ENCODE data around the gene SWT1. TPM values are rescaled to one million over a fixed set of nuclear protein-coding genes. Genes with fewer than 3 reads are reported as not detected.

Gene SWT1
- total and polyA plus RNA-seq, 2 of the 4 experiments (the other 2 are of a cell fraction) = 0.82 to 2.7 TPM

DNA sequence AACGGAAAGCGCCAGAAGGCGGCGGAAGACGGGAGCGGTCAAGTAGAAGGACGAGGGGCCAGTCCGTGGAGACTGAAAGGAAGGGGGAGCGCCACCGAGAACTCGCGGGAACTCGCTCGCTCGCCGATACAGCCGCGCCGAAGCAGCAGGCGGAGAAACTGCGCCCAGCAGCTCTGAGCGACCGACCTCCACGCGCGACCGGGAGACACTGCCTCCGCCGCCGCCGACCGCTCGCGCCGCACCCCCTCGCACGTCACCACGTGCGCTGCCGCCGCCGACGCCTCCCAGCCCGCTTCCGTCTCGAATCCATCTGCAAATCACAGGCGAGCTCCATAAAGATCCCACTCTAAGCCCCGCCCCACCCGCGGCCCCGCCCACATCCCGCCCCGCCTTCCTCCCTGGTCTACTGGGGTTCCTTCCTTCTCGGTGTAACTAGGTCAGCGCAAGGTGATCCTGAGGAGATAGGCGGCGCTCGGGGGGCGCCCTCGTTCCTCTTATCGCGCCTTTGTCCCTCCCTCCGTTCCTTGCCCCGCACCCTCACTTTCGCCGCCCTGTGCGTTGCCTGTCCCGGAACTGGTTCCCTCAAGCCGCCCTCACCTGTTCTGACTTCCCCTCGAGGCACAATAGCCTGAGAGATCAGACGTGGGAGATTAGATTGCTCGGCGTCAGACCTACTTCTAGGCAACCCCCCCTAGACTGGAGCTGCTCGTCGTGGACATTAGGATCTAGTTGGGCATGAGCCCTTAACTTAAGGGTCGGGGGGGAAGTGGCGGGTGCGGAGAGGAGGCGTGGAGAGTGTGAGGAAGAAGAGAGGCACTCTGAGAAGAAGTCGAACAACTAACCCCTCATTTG is 160.3 kb downstream of the SWT1 start, which contains the start of gene IVNS1ABP:
Gene IVNS1ABP, minus strand, starts transcription at position 210 of the 852 bp plus-strand sequence. CDS start 7,750 bp downstream, outside the sequence.
- in situ Hi-C loops (cut with MboI; ENCODE audit: low sequenced_read_pairs) (no loop called here), intact Hi-C loops (cut with micrococcal nuclease) (loop anchor here (5.0 kb wide), 4 partner anchors 85 to 240 kb away; partner anchors contain the start of genes SWT1 and TRMT1L), dilution Hi-C loops (cut with HindIII; ENCODE audit: low sequenced_read_pairs, unreplicated experiment) (no loop called here)
- DNase-seq (peak; percentile 87), ATAC-seq (ENCODE audit: low read depth) (peak; percentile 84)
- H4K5ac ChIP-seq (ENCODE audit: low read depth, low read length) = peak within 1 kb of the TSS; percentile 88
- 0 out of 2 replicates have a peak within 1 kb of the TSS, but pooled peaks have one; percentile 0 for H2BK20ac ChIP-seq (ENCODE audit: low read depth, low read length)
- H3K9me1 ChIP-seq (ENCODE audit: insufficient read depth, low read length) = no peaks in the 10 kb centered on the region
- H3K9me3 ChIP-seq (ENCODE audit: control insufficient read depth, insufficient read depth, low read length) = no peaks in the 10 kb centered on the region
- peak within 1 kb of the TSS; percentile 38 for H2AK5ac ChIP-seq (ENCODE audit: low read depth, low read length)
- WGBS, 2 experiments (ENCODE audit: extremely low coverage in 2 of 2, insufficient read length in 1 of 2) = 1% methylated on average over 31 of the region's 80 CpGs; no CpG with 5 or more reads in 1 of the 2 experiments
- H2BK5ac ChIP-seq (ENCODE audit: low read depth, low read length, poor library complexity, severe bottlenecking) = peak within 1 kb of the TSS; percentile 71
- peak within 1 kb of the TSS; percentile 88 for H3K14ac ChIP-seq (replicated peaks; ENCODE audit: low read depth, low read length)
- H2AFZ ChIP-seq (replicated peaks; ENCODE audit: low read length, poor library complexity) = peak within 1 kb of the TSS; percentile 98
- H4K20me1 ChIP-seq (ENCODE audit: insufficient read depth, low read length) = peaks cover 23% of the 10 kb centered on the region; the same call in 1 of the 2 replicates
- peak within 1 kb of the TSS; percentile 75 for H3K56ac ChIP-seq (ENCODE audit: extremely low read depth, insufficient read depth, low read length)
- no peaks in the 10 kb centered on the region for H3K27me3 ChIP-seq (ENCODE audit: control insufficient read depth, insufficient read depth, low read length)
- H2BK120ac ChIP-seq (ENCODE audit: low read depth, low read length) = peak within 1 kb of the TSS; percentile 80
- H3K27ac ChIP-seq (ENCODE audit: insufficient read depth, low read length) = peak within 1 kb of the TSS; percentile 94
- H3K9ac ChIP-seq (ENCODE audit: low read depth, low read length) = peak within 1 kb of the TSS; percentile 97
- peaks cover 5 to 25% of the 10 kb centered on the region in 2 experiments for H3K79me1 ChIP-seq (ENCODE audit: low read depth in 1 of 2, low read length in 2 of 2)
- BruUV-seq (replicated peaks) = no TSS peak
- H3K18ac ChIP-seq (ENCODE audit: low read depth, low read length) = peak within 1 kb of the TSS; percentile 74
- peak within 1 kb of the TSS; percentile 75 for H4K91ac ChIP-seq (ENCODE audit: insufficient read depth, low read depth, low read length)
- CTCF ChIA-PET = interaction anchor here (0.7 to 1.3 kb wide), 3 partner anchors 325 to 353 kb away, joined by 3 to 6 read pairs (median 3); no protein-coding TSS in a partner anchor
- H4K8ac ChIP-seq (ENCODE audit: low read depth in 2 of 2, low read length in 2 of 2) = peak within 1 kb of the TSS; percentile 84 to 90
- peak within 1 kb of the TSS; percentile 96 for H3K4ac ChIP-seq (ENCODE audit: low read depth, low read length)
- H3K4me3 ChIP-seq (ENCODE audit: insufficient read depth, low read depth, low read length) = peak within 1 kb of the TSS; percentile 89
- H3K23ac ChIP-seq (ENCODE audit: low read depth, low read length) = peak within 1 kb of the TSS; percentile 79
- peak within 1 kb of the TSS; percentile 75; the same call in 2 of the 3 replicates for H2BK15ac ChIP-seq (ENCODE audit: low read depth, low read length)
- H3K4me2 ChIP-seq (ENCODE audit: low read depth, low read length) = peak within 1 kb of the TSS; percentile 99
- POLR2A ChIA-PET (ENCODE audit: unreplicated experiment) = interaction anchor here (0.7 to 1.0 kb wide), 6 partner anchors 122 to 626 kb away, joined by 3 to 4 read pairs (median 3); partner anchors contain the start of gene SWT1
- peaks cover 5% of the 10 kb centered on the region for H3K4me1 ChIP-seq (ENCODE audit: control insufficient read depth, insufficient read depth, low read length)
- H3K36me3 ChIP-seq (ENCODE audit: control insufficient read depth, insufficient read depth, low read length) = no peaks in the 10 kb centered on the region
- H2AK9ac ChIP-seq (replicated peaks; ENCODE audit: low read depth, low read length, poor library complexity) = peak within 1 kb of the TSS; percentile 65
- peak; percentile 64; the same call in 1 of the 2 replicates for TF ChIP-seq BHLHE40 (IDR thresholded peaks at IDR 0.05; ENCODE audit: low read depth, low read length)
- TF ChIP-seq MAZ (IDR thresholded peaks at IDR 0.05; ENCODE audit: borderline replicate concordance, low read depth, low read length) = peak; percentile 62; the same call in 1 of the 2 replicates
- peak; percentile 95 for TF ChIP-seq POLR2A (IDR thresholded peaks at IDR 0.05; ENCODE audit: low read depth, low read length)
- no peak for TF ChIP-seq RCOR1 (IDR thresholded peaks at IDR 0.05; ENCODE audit: insufficient replicate concordance, low read length)
- TF ChIP-seq FOS (IDR thresholded peaks at IDR 0.05; ENCODE audit: low read depth, low read length) = no peak
- TF ChIP-seq SMC3 (IDR thresholded peaks at IDR 0.05; ENCODE audit: low read depth, low read length) = no peak
- no peak for TF ChIP-seq NFE2L2 (IDR thresholded peaks at IDR 0.05; ENCODE audit: low read depth, low read length)
- TF ChIP-seq, protein P1, sequence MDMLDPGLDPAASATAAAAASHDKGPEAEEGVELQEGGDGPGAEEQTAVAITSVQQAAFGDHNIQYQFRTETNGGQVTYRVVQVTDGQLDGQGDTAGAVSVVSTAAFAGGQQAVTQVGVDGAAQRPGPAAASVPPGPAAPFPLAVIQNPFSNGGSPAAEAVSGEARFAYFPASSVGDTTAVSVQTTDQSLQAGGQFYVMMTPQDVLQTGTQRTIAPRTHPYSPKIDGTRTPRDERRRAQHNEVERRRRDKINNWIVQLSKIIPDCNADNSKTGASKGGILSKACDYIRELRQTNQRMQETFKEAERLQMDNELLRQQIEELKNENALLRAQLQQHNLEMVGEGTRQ (IDR thresholded peaks at IDR 0.05; ENCODE audit: low read depth, low read length) = peak; percentile 62; the same call in 1 of the 2 replicates
- TF ChIP-seq MXI1 (IDR thresholded peaks at IDR 0.05; ENCODE audit: borderline replicate concordance, low read depth, low read length) = peak; percentile 94
- TF ChIP-seq RAD21 (IDR thresholded peaks at IDR 0.05; ENCODE audit: low read length) = 0 out of 2 replicates have a peak, but pooled peaks have one; percentile 15
- TF ChIP-seq RFX5 (IDR thresholded peaks at IDR 0.05; ENCODE audit: low read depth, low read length) = no peak
- no peak for TF ChIP-seq CHD1 (IDR thresholded peaks at IDR 0.05; ENCODE audit: low read depth, low read length)
- TF ChIP-seq, protein P2, sequence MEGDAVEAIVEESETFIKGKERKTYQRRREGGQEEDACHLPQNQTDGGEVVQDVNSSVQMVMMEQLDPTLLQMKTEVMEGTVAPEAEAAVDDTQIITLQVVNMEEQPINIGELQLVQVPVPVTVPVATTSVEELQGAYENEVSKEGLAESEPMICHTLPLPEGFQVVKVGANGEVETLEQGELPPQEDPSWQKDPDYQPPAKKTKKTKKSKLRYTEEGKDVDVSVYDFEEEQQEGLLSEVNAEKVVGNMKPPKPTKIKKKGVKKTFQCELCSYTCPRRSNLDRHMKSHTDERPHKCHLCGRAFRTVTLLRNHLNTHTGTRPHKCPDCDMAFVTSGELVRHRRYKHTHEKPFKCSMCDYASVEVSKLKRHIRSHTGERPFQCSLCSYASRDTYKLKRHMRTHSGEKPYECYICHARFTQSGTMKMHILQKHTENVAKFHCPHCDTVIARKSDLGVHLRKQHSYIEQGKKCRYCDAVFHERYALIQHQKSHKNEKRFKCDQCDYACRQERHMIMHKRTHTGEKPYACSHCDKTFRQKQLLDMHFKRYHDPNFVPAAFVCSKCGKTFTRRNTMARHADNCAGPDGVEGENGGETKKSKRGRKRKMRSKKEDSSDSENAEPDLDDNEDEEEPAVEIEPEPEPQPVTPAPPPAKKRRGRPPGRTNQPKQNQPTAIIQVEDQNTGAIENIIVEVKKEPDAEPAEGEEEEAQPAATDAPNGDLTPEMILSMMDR (conservative IDR thresholded peaks at IDR 0.05; ENCODE audit: low read depth, low read length) = no peak

Measured in IMR-90 (cell line).